Ectodermal cell (in vitro differentiated cells): ENCODE results near the gene LRFN5.
A peak's percentile ranks its signal among the peaks of the same experiment; 100 is the strongest.

Experiments
- H3K27ac ChIP-seq: 2 replicates; pipeline ENCODE4 v1.7.0; 2013; ENCODE audit warnings: mild to moderate bottlenecking, low read depth, low read length; ENCODE audit not compliant: insufficient read depth, poor library complexity, severe bottlenecking
- H3K27me3 ChIP-seq: 2 replicates; pipeline ENCODE4 v1.7.0; 2013; ENCODE audit warnings: mild to moderate bottlenecking, low read length; ENCODE audit not compliant: insufficient read depth, control insufficient read depth, poor library complexity, severe bottlenecking
- H3K36me3 ChIP-seq: one replicate; pipeline ENCODE4 v1.7.0; 2013; ENCODE audit warnings: low read length; ENCODE audit not compliant: control insufficient read depth, insufficient read depth
- H3K4me1 ChIP-seq: one replicate; pipeline ENCODE4 v1.7.0; 2013; ENCODE audit warnings: low read length; ENCODE audit not compliant: control insufficient read depth, insufficient read depth
- H3K4me3 ChIP-seq: 2 replicates; pipeline ENCODE4 v1.7.0; 2013; ENCODE audit warnings: low read depth, low read length, control low read depth; ENCODE audit not compliant: insufficient read depth
- H3K9me3 ChIP-seq: 2 replicates; pipeline ENCODE4 v1.7.0; 2013; ENCODE audit warnings: mild to moderate bottlenecking, low read length, moderate library complexity; ENCODE audit not compliant: control insufficient read depth
- WGBS, 2 experiments: methylation state at CpG; one replicate each; pipeline ENCODE4 v1.1.7; 2013; ENCODE audit warnings: missing lambda C conversion rate in 2 of 2; 5-methylcytosine and 5-hydroxymethylcytosine counted together

The LRFN5 gene

GRCh38 chr14:41605550-41606281 is 960 bp upstream of the LRFN5 start:
- Histone ChIP-seq H3K27ac (no peak overlapping the region), H3K36me3 (no peaks in the 10 kb centered on the region), H3K9me3 (no peaks in the 10 kb centered on the region), H3K4me1 (peaks cover 18% of the 10 kb centered on the region), H3K27me3 (peaks cover 59% of the 10 kb centered on the region), H3K4me3 (peak overlapping the region; percentile 62)
- WGBS, 2 experiments: 1% methylated on average over 23 of the region's 23 CpGs

DNA sequence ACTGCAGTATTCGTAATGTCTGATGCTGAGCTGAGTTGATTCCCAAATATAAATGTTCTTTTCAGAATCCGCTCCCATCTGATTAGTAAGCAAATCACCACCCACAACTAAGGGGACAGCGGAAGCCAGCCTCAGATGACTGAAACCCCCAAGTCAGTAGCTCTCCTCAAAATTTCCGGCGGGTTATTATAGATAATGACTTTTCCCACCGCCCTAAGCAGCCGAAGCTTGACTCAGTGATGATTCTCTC is 469 bp upstream of the LRFN5 start:
- Histone ChIP-seq H3K36me3 (no peaks in the 10 kb centered on the region), H3K4me3 (peak overlapping the region; percentile 62), H3K4me1 (peaks cover 18% of the 10 kb centered on the region), H3K9me3 (no peaks in the 10 kb centered on the region), H3K27me3 (peaks cover 59% of the 10 kb centered on the region), H3K27ac (no peak overlapping the region)
- 0% methylated on average over 7 of the region's 7 CpGs for WGBS, 2 experiments

DNA sequence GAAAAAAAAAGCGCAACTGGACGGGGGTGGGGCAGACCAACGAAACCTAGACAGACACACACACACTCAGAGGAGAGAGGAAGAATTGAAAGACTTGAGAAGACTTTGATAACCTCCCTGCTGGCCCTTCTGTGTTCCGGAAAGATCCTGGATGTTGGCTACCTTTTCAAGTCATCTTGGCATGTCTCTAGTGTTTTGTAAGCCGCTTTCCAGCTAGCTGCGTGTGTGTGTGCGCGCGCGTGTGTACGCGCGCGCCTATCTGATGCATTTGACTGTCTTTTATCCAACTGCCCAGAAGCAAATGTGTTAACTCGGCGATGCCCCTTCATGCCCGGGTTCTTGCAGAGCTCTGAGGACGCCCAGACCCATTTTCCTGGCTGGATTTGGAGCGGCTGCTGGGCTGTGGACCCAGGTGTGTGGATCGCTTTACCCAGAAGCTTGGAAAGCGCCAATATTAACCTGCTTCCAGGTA is 664 bp downstream of the LRFN5 start:
- H3K9me3 ChIP-seq: no peaks in the 10 kb centered on the region
- WGBS, 2 experiments: 0% methylated on average over 21 of the region's 21 CpGs
- H3K27ac ChIP-seq: no peak overlapping the region
- peaks cover 18% of the 10 kb centered on the region for H3K4me1 ChIP-seq
- peaks cover 59% of the 10 kb centered on the region for H3K27me3 ChIP-seq
- peak overlapping the region; percentile 62 for H3K4me3 ChIP-seq
- H3K36me3 ChIP-seq: no peaks in the 10 kb centered on the region

GRCh38 chr14:41607966-41608663 is 1.4 kb downstream of the LRFN5 start:
- WGBS, 2 experiments: 0 to 1% methylated on average over 53 to 55 of the region's 55 CpGs
- Histone ChIP-seq H3K36me3 (no peaks in the 10 kb centered on the region), H3K27me3 (peaks cover 59% of the 10 kb centered on the region), H3K4me1 (peaks cover 18% of the 10 kb centered on the region), H3K27ac (no peak overlapping the region), H3K4me3 (peak overlapping the region; percentile 62), H3K9me3 (no peaks in the 10 kb centered on the region)

GRCh38 chr14:41608681-41609390 is 2.2 kb downstream of the LRFN5 start:
- Histone ChIP-seq H3K9me3 (no peaks in the 10 kb centered on the region), H3K4me3 (peak overlapping the region; percentile 37), H3K36me3 (no peaks in the 10 kb centered on the region), H3K27me3 (peaks cover 59% of the 10 kb centered on the region), H3K27ac (no peak overlapping the region), H3K4me1 (peaks cover 18% of the 10 kb centered on the region)
- 4 to 8% methylated on average over 8 of the region's 15 CpGs for WGBS, 2 experiments

GRCh38 chr14:41609704-41610183 is 3.1 kb downstream of the LRFN5 start:
- Histone ChIP-seq H3K9me3 (no peaks in the 10 kb centered on the region), H3K4me3 (peak overlapping the region; percentile 37), H3K27ac (no peak overlapping the region), H3K27me3 (peaks cover 54% of the 10 kb centered on the region), H3K4me1 (peaks cover 18% of the 10 kb centered on the region), H3K36me3 (no peaks in the 10 kb centered on the region)
- 0 to 1% methylated on average over 24 of the region's 24 CpGs for WGBS, 2 experiments

- Histone ChIP-seq H3K27ac (no peak overlapping the region), H3K4me3 (no peak overlapping the region), H3K27me3 (peaks cover 4% of the 10 kb centered on the region), H3K9me3 (no peaks in the 10 kb centered on the region), H3K36me3 (no peaks in the 10 kb centered on the region), H3K4me1 (no peaks in the 10 kb centered on the region)
- WGBS, 2 experiments: 84 to 100% methylated on average over 2 of the region's 2 CpGs
Observed at GRCh38 chr14:41615011-41615595, 8.4 kb downstream of the LRFN5 start.

- Histone ChIP-seq H3K36me3 (no peaks in the 10 kb centered on the region), H3K9me3 (no peaks in the 10 kb centered on the region), H3K27me3 (no peaks in the 10 kb centered on the region), H3K4me1 (no peaks in the 10 kb centered on the region), H3K27ac (no peak overlapping the region), H3K4me3 (no peak overlapping the region)
- WGBS, 2 experiments: 88 to 100% methylated on average over 1 of the region's 1 CpG
Observed at GRCh38 chr14:41623736-41624135, 17.1 kb downstream of the LRFN5 start.

DNA sequence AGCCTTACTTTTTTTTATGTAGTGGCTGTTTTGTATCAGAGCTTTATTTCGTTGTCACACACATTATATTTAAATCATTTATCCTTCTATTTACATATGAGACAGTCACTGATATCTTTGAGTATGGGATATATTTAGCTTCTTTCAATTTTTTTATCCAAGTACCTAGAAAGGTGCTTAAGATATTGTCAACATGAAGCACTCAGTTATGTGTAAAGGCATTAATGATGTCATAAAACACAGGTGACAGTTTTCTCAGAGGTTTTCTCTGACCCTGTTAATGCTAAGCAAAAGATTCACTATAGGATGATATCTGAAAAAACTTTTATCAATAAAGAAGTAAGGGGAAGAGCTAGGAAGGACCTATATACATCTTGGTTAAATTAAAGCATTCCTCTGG is 23.2 kb downstream of the LRFN5 start:
- no CpG with 5 or more reads among the region's 1 CpG for WGBS, 2 experiments
- H3K27me3 ChIP-seq: no peaks in the 10 kb centered on the region
- no peak overlapping the region for H3K27ac ChIP-seq
- no peaks in the 10 kb centered on the region for H3K36me3 ChIP-seq
- H3K9me3 ChIP-seq: no peaks in the 10 kb centered on the region
- no peaks in the 10 kb centered on the region for H3K4me1 ChIP-seq
- no peak overlapping the region for H3K4me3 ChIP-seq

- H3K9me3 ChIP-seq: no peaks in the 10 kb centered on the region
- no peaks in the 10 kb centered on the region for H3K4me1 ChIP-seq
- no peak overlapping the region for H3K4me3 ChIP-seq
- no peaks in the 10 kb centered on the region for H3K27me3 ChIP-seq
- 88 to 93% methylated on average over 2 to 3 of the region's 3 CpGs for WGBS, 2 experiments
- no peak overlapping the region for H3K27ac ChIP-seq
- no peaks in the 10 kb centered on the region for H3K36me3 ChIP-seq
Observed at GRCh38 chr14:41634286-41634685, 27.6 kb downstream of the LRFN5 start.
